ENCODE results near the gene DLL1.
A peak's percentile ranks its signal among the peaks of the same experiment; 100 is the strongest.

The DLL1 gene

GRCh38 chr6:170306324-170307079, 15.6 kb upstream of the DLL1 start, which contains the start of gene FAM120B:
Gene FAM120B, plus strand, starts transcription at chr6:170306758. Its CDS starts 10,633 bp downstream, at chr6:170317391.
- Histone ChIP-seq H3K79me1 (ENCODE audit: low read length) (peaks cover 10% of the 10 kb centered on the region), H2BK5ac (ENCODE audit: low read depth, low read length, poor library complexity) (peak within 1 kb of the TSS; percentile 70), H2BK12ac (ENCODE audit: low read length) (peak within 1 kb of the TSS; percentile 1), H2AK5ac (ENCODE audit: low read length) (peak within 1 kb of the TSS; percentile 57), H2BK120ac (ENCODE audit: insufficient read depth, low read length, poor library complexity) (peak within 1 kb of the TSS; percentile 62), H3K14ac (ENCODE audit: low read length) (peak within 1 kb of the TSS; percentile 85), H4K91ac (ENCODE audit: low read depth, low read length) (peak within 1 kb of the TSS; percentile 88), H3K18ac (ENCODE audit: low read length) (peak within 1 kb of the TSS; percentile 58), H4K8ac (ENCODE audit: low read depth, low read length) (peak within 1 kb of the TSS; percentile 98), H3K23ac (ENCODE audit: low read length) (no peak within 1 kb of the TSS), H3K27ac (ENCODE audit: low read depth, low read length) (no peak within 1 kb of the TSS), H3K27me3 (ENCODE audit: insufficient read depth, low read length) (no peaks in the 10 kb centered on the region), H4K12ac (ENCODE audit: low read depth, low read length) (peak within 1 kb of the TSS; percentile 65), H3K4me2 (ENCODE audit: low read length) (peak within 1 kb of the TSS; percentile 74), H3K9ac (ENCODE audit: low read length) (peak within 1 kb of the TSS; percentile 93), H2AFZ (ENCODE audit: insufficient read depth, low read length, poor library complexity) (peak within 1 kb of the TSS; percentile 95), H3K36me3 (ENCODE audit: control insufficient read depth in 1 of 2, insufficient read depth in 2 of 2, low read length in 2 of 2) (peaks cover 1% of the 10 kb centered on the region in 2 experiments), H3K4ac (ENCODE audit: low read depth, low read length) (peak within 1 kb of the TSS; percentile 81), H3K9me3 (ENCODE audit: insufficient read depth, low read depth, low read length) (peaks cover 2% of the 10 kb centered on the region), H3K79me2 (ENCODE audit: control insufficient read depth, insufficient read depth, low read length, poor library complexity) (peaks cover 10% of the 10 kb centered on the region), H3K4me1 (ENCODE audit: control insufficient read depth in 1 of 2, insufficient read depth in 2 of 2, low read length in 2 of 2) (peaks cover 13 to 15% of the 10 kb centered on the region in 2 experiments), H3K4me3 (ENCODE audit: low read depth, low read length) (peak within 1 kb of the TSS; percentile 100)
- WGBS (ENCODE audit: extremely low coverage, insufficient coverage, insufficient read length): no CpG with 5 or more reads among the region's 97 CpGs
- peak; percentile 95 to 99 for DNase-seq

GRCh38 chr6:170305805-170306323, 15.0 kb upstream of the DLL1 start:
- Histone ChIP-seq H3K9me3 (ENCODE audit: insufficient read depth, low read depth, low read length) (peaks cover 5% of the 10 kb centered on the region), H3K4me3 (ENCODE audit: low read depth, low read length) (peak overlapping the region; percentile 100), H4K12ac (ENCODE audit: low read depth, low read length) (peak overlapping the region; percentile 55), H3K36me3 (ENCODE audit: control insufficient read depth in 1 of 2, insufficient read depth in 2 of 2, low read length in 2 of 2) (peaks cover 0 to 1% of the 10 kb centered on the region in 2 experiments), H2AFZ (ENCODE audit: insufficient read depth, low read length, poor library complexity) (peak overlapping the region; percentile 74), H3K4me2 (ENCODE audit: low read length) (peak overlapping the region; percentile 74), H3K14ac (ENCODE audit: low read length) (peak overlapping the region; percentile 74), H3K18ac (ENCODE audit: low read length) (peak overlapping the region; percentile 58), H2BK12ac (ENCODE audit: low read length) (no peak overlapping the region), H3K27me3 (ENCODE audit: insufficient read depth, low read length) (no peaks in the 10 kb centered on the region), H3K23ac (ENCODE audit: low read length) (no peak overlapping the region), H3K27ac (ENCODE audit: low read depth, low read length) (no peak overlapping the region), H3K4ac (ENCODE audit: low read depth, low read length) (peak overlapping the region; percentile 9), H3K79me1 (ENCODE audit: low read length) (peaks cover 10% of the 10 kb centered on the region), H4K91ac (ENCODE audit: low read depth, low read length) (peak overlapping the region; percentile 54), H4K8ac (ENCODE audit: low read depth, low read length) (peak overlapping the region; percentile 69), H2BK120ac (ENCODE audit: insufficient read depth, low read length, poor library complexity) (peak overlapping the region; percentile 28), H3K79me2 (ENCODE audit: control insufficient read depth, insufficient read depth, low read length, poor library complexity) (peaks cover 10% of the 10 kb centered on the region), H2AK5ac (ENCODE audit: low read length) (no peak overlapping the region), H3K9ac (ENCODE audit: low read length) (peak overlapping the region; percentile 46), H2BK5ac (ENCODE audit: low read depth, low read length, poor library complexity) (peak overlapping the region; percentile 28), H3K4me1 (ENCODE audit: control insufficient read depth in 1 of 2, insufficient read depth in 2 of 2, low read length in 2 of 2) (peaks cover 13 to 15% of the 10 kb centered on the region in 2 experiments)
- no CpG with 5 or more reads among the region's 29 CpGs for WGBS (ENCODE audit: extremely low coverage, insufficient coverage, insufficient read length)
- no peak for DNase-seq

- no peak overlapping the region for H4K12ac ChIP-seq (ENCODE audit: low read depth, low read length)
Measured at GRCh38 chr6:170301184-170301583, 10.3 kb upstream of the DLL1 start.

GRCh38 chr6:170298688-170299087, 7.8 kb upstream of the DLL1 start:
- H3K36me3 ChIP-seq (ENCODE audit: control insufficient read depth in 1 of 2, insufficient read depth in 2 of 2, low read length in 2 of 2): no peaks in the 10 kb centered on the region
- H3K18ac ChIP-seq (ENCODE audit: low read length): no peak overlapping the region
- no peak overlapping the region for H3K4me2 ChIP-seq (ENCODE audit: low read length)
- no peak overlapping the region for H3K4ac ChIP-seq (ENCODE audit: low read depth, low read length)
- peaks cover 9 to 19% of the 10 kb centered on the region in 2 experiments for H3K4me1 ChIP-seq (ENCODE audit: control insufficient read depth in 1 of 2, insufficient read depth in 2 of 2, low read length in 2 of 2)
- H4K12ac ChIP-seq (ENCODE audit: low read depth, low read length): no peak overlapping the region
- H2AFZ ChIP-seq (ENCODE audit: insufficient read depth, low read length, poor library complexity): no peak overlapping the region
- H4K91ac ChIP-seq (ENCODE audit: low read depth, low read length): no peak overlapping the region
- H3K14ac ChIP-seq (ENCODE audit: low read length): no peak overlapping the region
- no peak overlapping the region for H2BK120ac ChIP-seq (ENCODE audit: insufficient read depth, low read length, poor library complexity)
- no peak overlapping the region for H4K8ac ChIP-seq (ENCODE audit: low read depth, low read length)
- no CpG with 5 or more reads among the region's 1 CpG for WGBS (ENCODE audit: extremely low coverage, insufficient coverage, insufficient read length)
- H3K27me3 ChIP-seq (ENCODE audit: insufficient read depth, low read length): peaks cover 43% of the 10 kb centered on the region
- H2BK5ac ChIP-seq (ENCODE audit: low read depth, low read length, poor library complexity): no peak overlapping the region
- H3K9me3 ChIP-seq (ENCODE audit: insufficient read depth, low read depth, low read length): peaks cover 19% of the 10 kb centered on the region
- no peak overlapping the region for H3K9ac ChIP-seq (ENCODE audit: low read length)
- DNase-seq: no peak
- no peaks in the 10 kb centered on the region for H3K79me1 ChIP-seq (ENCODE audit: low read length)
- peak overlapping the region; percentile 21 for H3K23ac ChIP-seq (ENCODE audit: low read length)
- no peak overlapping the region for H2BK12ac ChIP-seq (ENCODE audit: low read length)
- H2AK5ac ChIP-seq (ENCODE audit: low read length): no peak overlapping the region
- H3K4me3 ChIP-seq (ENCODE audit: low read depth, low read length): no peak overlapping the region
- no peak overlapping the region for H3K27ac ChIP-seq (ENCODE audit: low read depth, low read length)
- H3K79me2 ChIP-seq (ENCODE audit: control insufficient read depth, insufficient read depth, low read length, poor library complexity): no peaks in the 10 kb centered on the region

More at GRCh38 chr6:170301184-170301583, 10.3 kb upstream of the DLL1 start:
- Histone ChIP-seq H3K27me3 (ENCODE audit: insufficient read depth, low read length) (peaks cover 18% of the 10 kb centered on the region), H3K4me1 (ENCODE audit: control insufficient read depth in 1 of 2, insufficient read depth in 2 of 2, low read length in 2 of 2) (peaks cover 12 to 14% of the 10 kb centered on the region in 2 experiments), H2AK5ac (ENCODE audit: low read length) (no peak overlapping the region), H2BK120ac (ENCODE audit: insufficient read depth, low read length, poor library complexity) (no peak overlapping the region), H3K9ac (ENCODE audit: low read length) (no peak overlapping the region), H3K18ac (ENCODE audit: low read length) (no peak overlapping the region), H3K4me2 (ENCODE audit: low read length) (no peak overlapping the region), H3K14ac (ENCODE audit: low read length) (no peak overlapping the region), H4K8ac (ENCODE audit: low read depth, low read length) (no peak overlapping the region), H3K79me2 (ENCODE audit: control insufficient read depth, insufficient read depth, low read length, poor library complexity) (peaks cover 3% of the 10 kb centered on the region), H3K9me3 (ENCODE audit: insufficient read depth, low read depth, low read length) (peaks cover 13% of the 10 kb centered on the region), H2BK12ac (ENCODE audit: low read length) (no peak overlapping the region), H3K27ac (ENCODE audit: low read depth, low read length) (no peak overlapping the region), H3K79me1 (ENCODE audit: low read length) (peaks cover 2% of the 10 kb centered on the region), H2BK5ac (ENCODE audit: low read depth, low read length, poor library complexity) (no peak overlapping the region), H3K36me3 (ENCODE audit: control insufficient read depth in 1 of 2, insufficient read depth in 2 of 2, low read length in 2 of 2) (no peaks in the 10 kb centered on the region), H3K4ac (ENCODE audit: low read depth, low read length) (no peak overlapping the region), H3K23ac (ENCODE audit: low read length) (no peak overlapping the region), H3K4me3 (ENCODE audit: low read depth, low read length) (no peak overlapping the region), H4K91ac (ENCODE audit: low read depth, low read length) (no peak overlapping the region), H2AFZ (ENCODE audit: insufficient read depth, low read length, poor library complexity) (no peak overlapping the region)
- WGBS (ENCODE audit: extremely low coverage, insufficient coverage, insufficient read length): no CpG with 5 or more reads among the region's 1 CpG
- DNase-seq: no peak
